Neural progenitor cell (in vitro differentiated cells): Measurements from ENCODE around the gene UQCRQ. TPM values are rescaled to one million over a fixed set of nuclear protein-coding genes. Genes with fewer than 3 reads are reported as not detected.

Experiments used
- DNase-seq: peaks from one replicate; pipeline ENCODE4 v3.0.0-alpha.2; 2016; ENCODE audit warnings: low spot score
- H2AFZ ChIP-seq: fragments of 200-600 bp; sonication (generic); replicated peaks from 2 replicates; pipeline ENCODE4 v1.6.1; 2016; ENCODE audit warnings: antibody characterized with exemption
- H3F3A ChIP-seq: fragments of 200-600 bp; sonication (generic); 2 replicates; pipeline ENCODE4 v1.6.1; 2016; ENCODE audit warnings: antibody characterized with exemption, low read depth
- H3K27ac ChIP-seq: fragments of 200-600 bp; sonication (generic); 2 replicates; pipeline ENCODE4 v1.5.1; 2016; ENCODE audit warnings: mild to moderate bottlenecking
- H3K27me3 ChIP-seq: fragments of 200-600 bp; sonication (generic); 2 replicates; pipeline ENCODE4 v1.6.1; 2016; ENCODE audit warnings: mild to moderate bottlenecking, moderate library complexity
- H3K36me3 ChIP-seq: fragments of 200-600 bp; sonication (generic); 2 replicates; pipeline ENCODE4 v1.5.1; 2016
- H3K4me1 ChIP-seq: fragments of 200-600 bp; sonication (generic); 2 replicates; pipeline ENCODE4 v1.6.1; 2016; ENCODE audit warnings: mixed run types
- H3K4me2 ChIP-seq: fragments of 200-600 bp; sonication (generic); 2 replicates; pipeline ENCODE4 v1.6.1; 2016
- H3K4me3 ChIP-seq: fragments of 200-600 bp; sonication (generic); 2 replicates; pipeline ENCODE4 v1.5.1; 2016
- H3K79me2 ChIP-seq: fragments of 200-600 bp; sonication (generic); 2 replicates; pipeline ENCODE4 v1.6.1; 2016; ENCODE audit warnings: low read depth
- H3K9ac ChIP-seq: fragments of 200-600 bp; sonication (generic); 2 replicates; pipeline ENCODE4 v1.6.1; 2016
- H3K9me3 ChIP-seq: fragments of 200-600 bp; sonication (generic); 2 replicates; pipeline ENCODE4 v1.5.1; 2016; ENCODE audit warnings: low read depth
- H4K20me1 ChIP-seq: fragments of 200-600 bp; sonication (generic); 2 replicates; pipeline ENCODE4 v1.6.1; 2016; ENCODE audit warnings: low read depth
- H3K27ac Mint-ChIP-seq: 3 replicates; pipeline ENCODE4 v1.8.0; 2021; ENCODE audit warnings: mixed read lengths
- H3K27me3 Mint-ChIP-seq: 2 replicates; pipeline ENCODE4 v1.8.0; 2022; ENCODE audit warnings: low read depth, mild to moderate bottlenecking, inconsistent platforms, moderate library complexity, mixed read lengths; ENCODE audit not compliant: insufficient read depth
- H3K36me3 Mint-ChIP-seq: 3 replicates; pipeline ENCODE4 v1.8.0; 2021; ENCODE audit warnings: mixed read lengths
- H3K4me1 Mint-ChIP-seq: 3 replicates; pipeline ENCODE4 v1.8.0; 2021; ENCODE audit warnings: mixed read lengths
- H3K4me3 Mint-ChIP-seq: 3 replicates; pipeline ENCODE4 v1.8.0; 2021; ENCODE audit warnings: mild to moderate bottlenecking, moderate library complexity, mixed read lengths
- H3K9me3 Mint-ChIP-seq: 3 replicates; pipeline ENCODE4 v1.8.0; 2020; ENCODE audit warnings: mixed read lengths
- EZH2 ChIP-seq: fragments of 200-600 bp; sonication (generic); IDR thresholded peaks from 2 replicates; pipeline ENCODE4 v1.6.1; 2017; ENCODE audit warnings: antibody characterized with exemption, mild to moderate bottlenecking, moderate library complexity
- EZH2phosphoT487 ChIP-seq: fragments of 200-600 bp; sonication (generic); IDR thresholded peaks from 2 replicates; pipeline ENCODE4 v1.6.1; 2017; ENCODE audit warnings: antibody characterized with exemption
- total RNA-seq: library from RNA; depleted of rRNA; stranded (reverse); fragments of >200 nt; gene quantifications from 2 replicates; pipeline ENCODE4 v1.2.3, GENCODE V29; 2015; ENCODE audit warnings: low replicate concordance
- TF ChIP-seq, protein P1 (sequence below): fragments of 200-600 bp; sonication (generic); IDR thresholded peaks from 2 replicates; pipeline ENCODE4 v1.5.1; 2017; ENCODE audit warnings: antibody characterized with exemption, mild to moderate bottlenecking

Gene UQCRQ
- total RNA-seq, 1 donor from 2014 or later, result 45.0 TPM

DNA sequence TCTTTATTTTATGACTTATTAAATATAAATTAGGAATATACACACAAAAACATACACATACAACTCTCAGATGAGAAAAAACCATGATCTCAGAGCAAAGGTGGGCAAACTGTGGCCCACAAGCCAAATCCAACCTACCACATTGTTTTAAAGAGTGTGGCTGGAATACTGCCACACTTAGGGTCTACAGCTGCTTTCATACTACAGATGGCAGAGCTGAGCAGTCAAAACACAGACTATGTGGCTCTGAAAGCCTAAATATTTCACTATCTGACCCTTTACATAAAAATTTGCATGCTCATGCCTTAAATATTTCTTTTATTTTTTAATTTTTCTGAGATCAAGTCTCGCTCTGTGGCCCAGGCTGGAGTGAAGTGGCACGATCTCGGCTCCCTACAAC is 35.3 kb downstream of the UQCRQ start:
- no peak overlapping the region for H2AFZ ChIP-seq
- H3F3A ChIP-seq, result no peaks in the 10 kb centered on the region
- peaks cover 12% of the 10 kb centered on the region for H3K36me3 Mint-ChIP-seq
- no peak overlapping the region for H3K4me3 Mint-ChIP-seq
- TF ChIP-seq, protein P1, sequence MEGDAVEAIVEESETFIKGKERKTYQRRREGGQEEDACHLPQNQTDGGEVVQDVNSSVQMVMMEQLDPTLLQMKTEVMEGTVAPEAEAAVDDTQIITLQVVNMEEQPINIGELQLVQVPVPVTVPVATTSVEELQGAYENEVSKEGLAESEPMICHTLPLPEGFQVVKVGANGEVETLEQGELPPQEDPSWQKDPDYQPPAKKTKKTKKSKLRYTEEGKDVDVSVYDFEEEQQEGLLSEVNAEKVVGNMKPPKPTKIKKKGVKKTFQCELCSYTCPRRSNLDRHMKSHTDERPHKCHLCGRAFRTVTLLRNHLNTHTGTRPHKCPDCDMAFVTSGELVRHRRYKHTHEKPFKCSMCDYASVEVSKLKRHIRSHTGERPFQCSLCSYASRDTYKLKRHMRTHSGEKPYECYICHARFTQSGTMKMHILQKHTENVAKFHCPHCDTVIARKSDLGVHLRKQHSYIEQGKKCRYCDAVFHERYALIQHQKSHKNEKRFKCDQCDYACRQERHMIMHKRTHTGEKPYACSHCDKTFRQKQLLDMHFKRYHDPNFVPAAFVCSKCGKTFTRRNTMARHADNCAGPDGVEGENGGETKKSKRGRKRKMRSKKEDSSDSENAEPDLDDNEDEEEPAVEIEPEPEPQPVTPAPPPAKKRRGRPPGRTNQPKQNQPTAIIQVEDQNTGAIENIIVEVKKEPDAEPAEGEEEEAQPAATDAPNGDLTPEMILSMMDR, result no peak
- TF ChIP-seq EZH2 (no peak), EZH2phosphoT487 (no peak)
- H3K4me3 ChIP-seq, result no peak overlapping the region
- no peaks in the 10 kb centered on the region for H3K4me1 ChIP-seq
- no peak overlapping the region for H3K27ac Mint-ChIP-seq
- H3K27me3 Mint-ChIP-seq, result no peaks in the 10 kb centered on the region
- H4K20me1 ChIP-seq, result peaks cover 25% of the 10 kb centered on the region
- H3K4me1 Mint-ChIP-seq, result no peaks in the 10 kb centered on the region
- no peaks in the 10 kb centered on the region for H3K9me3 Mint-ChIP-seq
- peaks cover 8% of the 10 kb centered on the region for H3K36me3 ChIP-seq
- H3K4me2 ChIP-seq, result no peak overlapping the region
- DNase-seq, result no peak
- peaks cover 23% of the 10 kb centered on the region for H3K79me2 ChIP-seq
- no peak overlapping the region for H3K27ac ChIP-seq
- no peaks in the 10 kb centered on the region for H3K9me3 ChIP-seq
- H3K27me3 ChIP-seq, result no peaks in the 10 kb centered on the region
- H3K9ac ChIP-seq, result no peak overlapping the region

DNA sequence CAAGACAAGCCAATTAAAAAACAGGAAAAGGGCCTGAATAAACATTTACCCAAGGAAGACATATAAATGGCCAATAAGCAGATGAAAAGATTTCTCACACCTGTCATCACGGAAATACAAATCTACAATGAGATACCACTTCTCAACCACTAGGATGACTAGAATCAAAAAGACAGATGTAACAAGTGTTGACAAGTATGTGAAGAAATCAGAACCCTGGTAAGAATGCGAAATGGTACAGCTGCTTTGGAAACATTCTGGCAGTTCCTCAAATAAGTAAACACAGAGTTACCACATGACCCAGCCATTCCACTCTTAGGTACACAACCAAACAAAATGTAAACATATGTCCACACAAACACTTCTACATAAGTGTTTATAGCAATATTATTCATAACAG is 39.5 kb downstream of the UQCRQ start:
- H4K20me1 ChIP-seq, result peaks cover 54% of the 10 kb centered on the region
- H3K9me3 ChIP-seq, result no peaks in the 10 kb centered on the region
- H3K27ac ChIP-seq, result no peak overlapping the region
- no peak overlapping the region for H3K4me3 ChIP-seq
- no peaks in the 10 kb centered on the region for H3K27me3 Mint-ChIP-seq
- no peaks in the 10 kb centered on the region for H3K27me3 ChIP-seq
- H3K36me3 Mint-ChIP-seq, result peaks cover 11% of the 10 kb centered on the region
- H3K4me2 ChIP-seq, result no peak overlapping the region
- no peaks in the 10 kb centered on the region for H3K9me3 Mint-ChIP-seq
- no peaks in the 10 kb centered on the region for H3K36me3 ChIP-seq
- H3K79me2 ChIP-seq, result peaks cover 34% of the 10 kb centered on the region
- DNase-seq, result no peak
- H3K27ac Mint-ChIP-seq, result no peak overlapping the region
- H3K4me1 Mint-ChIP-seq, result no peaks in the 10 kb centered on the region
- no peak overlapping the region for H3K4me3 Mint-ChIP-seq
- no peak overlapping the region for H3K9ac ChIP-seq
- no peak for TF ChIP-seq EZH2phosphoT487
- H3F3A ChIP-seq, result no peaks in the 10 kb centered on the region
- no peaks in the 10 kb centered on the region for H3K4me1 ChIP-seq
- no peak overlapping the region for H2AFZ ChIP-seq

DNA sequence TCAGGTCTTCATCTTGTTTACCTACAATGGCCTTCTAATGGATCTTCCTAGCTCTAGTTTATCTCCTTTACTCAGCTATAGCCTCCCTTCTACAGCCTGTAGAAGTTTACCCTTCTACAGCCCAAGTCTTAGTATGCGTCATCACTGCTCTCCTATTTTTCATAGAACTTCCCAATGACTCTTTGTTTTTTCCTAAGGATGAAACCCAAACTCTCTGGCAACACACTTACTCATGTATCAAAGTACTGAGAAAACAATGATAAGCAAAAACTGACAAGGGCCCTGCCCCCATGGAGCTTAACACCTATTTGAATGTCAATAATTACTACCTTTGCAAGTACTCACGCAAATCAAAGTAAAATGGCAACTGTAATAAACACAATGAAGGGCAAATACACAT is 40.7 kb downstream of the UQCRQ start:
- H3K9me3 ChIP-seq, result no peaks in the 10 kb centered on the region
- no peaks in the 10 kb centered on the region for H3K36me3 ChIP-seq
- no peak overlapping the region for H3K27ac Mint-ChIP-seq

DNA sequence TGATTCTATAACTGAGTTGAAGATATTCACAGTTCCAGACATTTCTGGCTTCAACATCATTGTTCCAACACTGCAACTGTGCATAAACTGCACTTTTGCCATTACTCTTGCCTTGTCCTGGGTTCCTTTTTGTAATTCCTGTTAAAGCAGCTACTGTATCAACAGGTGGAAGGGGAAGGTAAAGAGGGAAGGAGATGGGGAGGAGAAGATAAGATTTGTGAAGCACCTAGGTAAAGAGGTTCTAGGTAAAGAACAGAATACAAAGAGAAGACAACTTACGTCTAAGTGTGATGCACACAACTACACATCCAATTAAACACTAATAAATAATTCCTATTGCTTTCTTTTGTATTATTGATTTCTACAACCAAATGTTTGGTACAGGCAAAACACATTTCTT is 43.3 kb downstream of the UQCRQ start:
- no peak overlapping the region for H3K4me3 Mint-ChIP-seq
- Histone ChIP-seq H3F3A (no peaks in the 10 kb centered on the region), H3K4me1 (no peaks in the 10 kb centered on the region), H3K4me3 (no peak overlapping the region), H3K4me2 (no peak overlapping the region), H2AFZ (no peak overlapping the region), H3K9me3 (no peaks in the 10 kb centered on the region), H3K27me3 (no peaks in the 10 kb centered on the region), H3K9ac (no peak overlapping the region), H4K20me1 (peaks cover 76% of the 10 kb centered on the region), H3K79me2 (peaks cover 49% of the 10 kb centered on the region), H3K36me3 (peaks cover 5% of the 10 kb centered on the region), H3K27ac (no peak overlapping the region)
- no peak for DNase-seq
- no peaks in the 10 kb centered on the region for H3K27me3 Mint-ChIP-seq
- TF ChIP-seq EZH2 (no peak), EZH2phosphoT487 (no peak)
- TF ChIP-seq, protein P1, result no peak
- no peaks in the 10 kb centered on the region for H3K4me1 Mint-ChIP-seq
- H3K36me3 Mint-ChIP-seq, result peaks cover 14% of the 10 kb centered on the region
- H3K27ac Mint-ChIP-seq, result no peak overlapping the region
- no peaks in the 10 kb centered on the region for H3K9me3 Mint-ChIP-seq

More for the DNA sequence above, 40.7 kb downstream of the UQCRQ start:
- Histone ChIP-seq H3K4me2 (no peak overlapping the region), H3K27ac (no peak overlapping the region), H4K20me1 (peaks cover 59% of the 10 kb centered on the region), H3K27me3 (no peaks in the 10 kb centered on the region), H3K79me2 (peaks cover 40% of the 10 kb centered on the region), H3K4me1 (no peaks in the 10 kb centered on the region), H3K4me3 (no peak overlapping the region), H3F3A (no peaks in the 10 kb centered on the region), H3K9ac (no peak overlapping the region), H2AFZ (no peak overlapping the region)
- no peaks in the 10 kb centered on the region for H3K4me1 Mint-ChIP-seq
- DNase-seq, result no peak
- H3K9me3 Mint-ChIP-seq, result no peaks in the 10 kb centered on the region
- H3K36me3 Mint-ChIP-seq, result peaks cover 15% of the 10 kb centered on the region
- TF ChIP-seq, protein P1, result no peak
- TF ChIP-seq EZH2 (no peak), EZH2phosphoT487 (no peak)
- H3K4me3 Mint-ChIP-seq, result no peak overlapping the region
- H3K27me3 Mint-ChIP-seq, result no peaks in the 10 kb centered on the region
